DND-41 (cell line): ENCODE data around the gene IFIT1.

Source experiments
- CTCF ChIP-seq: IDR thresholded peaks from 2 replicates; pipeline ENCODE4 v1.5.1; 2012; ENCODE audit warnings: borderline replicate concordance, low read length, moderate library complexity, mild to moderate bottlenecking; ENCODE audit not compliant: poor library complexity, severe bottlenecking; ENCODE audit errors: extremely low read depth
- EZH2 ChIP-seq: IDR thresholded peaks from 3 replicates; pipeline ENCODE4 v1.6.1; 2012; ENCODE audit warnings: borderline replicate concordance, low read depth, mild to moderate bottlenecking, moderate library complexity, low read length, inconsistent platforms; ENCODE audit not compliant: severe bottlenecking

GRCh38 chr10:89404104-89405047 lies 12.0 kb downstream of the IFIT1 start:
- no peak for TF ChIP-seq CTCF
- TF ChIP-seq EZH2: no peak
